ENCODE data around the gene ABTB2.

The ABTB2 gene

DNA sequence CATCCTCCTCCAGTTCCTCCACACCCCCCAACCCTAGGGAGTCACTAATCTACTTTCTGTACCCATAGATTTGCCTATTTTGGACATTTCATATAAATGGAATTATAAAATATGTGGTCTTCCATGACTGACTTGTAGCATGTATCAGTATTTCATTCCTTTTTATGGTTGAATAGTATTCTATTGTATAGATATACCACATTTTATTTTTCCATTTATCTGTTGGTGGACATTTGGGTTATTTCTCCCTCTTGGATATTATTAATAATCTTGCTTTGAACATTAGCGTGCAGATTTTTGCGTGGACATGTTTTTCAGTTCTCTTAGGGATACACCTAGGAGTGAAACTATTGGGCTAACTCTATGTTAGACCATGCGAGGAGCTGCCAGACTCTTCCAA lies 229.0 kb downstream of the ABTB2 start:
- TF ChIP-seq, protein P1, sequence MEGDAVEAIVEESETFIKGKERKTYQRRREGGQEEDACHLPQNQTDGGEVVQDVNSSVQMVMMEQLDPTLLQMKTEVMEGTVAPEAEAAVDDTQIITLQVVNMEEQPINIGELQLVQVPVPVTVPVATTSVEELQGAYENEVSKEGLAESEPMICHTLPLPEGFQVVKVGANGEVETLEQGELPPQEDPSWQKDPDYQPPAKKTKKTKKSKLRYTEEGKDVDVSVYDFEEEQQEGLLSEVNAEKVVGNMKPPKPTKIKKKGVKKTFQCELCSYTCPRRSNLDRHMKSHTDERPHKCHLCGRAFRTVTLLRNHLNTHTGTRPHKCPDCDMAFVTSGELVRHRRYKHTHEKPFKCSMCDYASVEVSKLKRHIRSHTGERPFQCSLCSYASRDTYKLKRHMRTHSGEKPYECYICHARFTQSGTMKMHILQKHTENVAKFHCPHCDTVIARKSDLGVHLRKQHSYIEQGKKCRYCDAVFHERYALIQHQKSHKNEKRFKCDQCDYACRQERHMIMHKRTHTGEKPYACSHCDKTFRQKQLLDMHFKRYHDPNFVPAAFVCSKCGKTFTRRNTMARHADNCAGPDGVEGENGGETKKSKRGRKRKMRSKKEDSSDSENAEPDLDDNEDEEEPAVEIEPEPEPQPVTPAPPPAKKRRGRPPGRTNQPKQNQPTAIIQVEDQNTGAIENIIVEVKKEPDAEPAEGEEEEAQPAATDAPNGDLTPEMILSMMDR (IDR thresholded peaks at IDR 0.05; ENCODE audit: low read depth, low read length) = no peak
- DNase-seq (ENCODE audit: extremely low read depth, low read depth) = no peak

DNA sequence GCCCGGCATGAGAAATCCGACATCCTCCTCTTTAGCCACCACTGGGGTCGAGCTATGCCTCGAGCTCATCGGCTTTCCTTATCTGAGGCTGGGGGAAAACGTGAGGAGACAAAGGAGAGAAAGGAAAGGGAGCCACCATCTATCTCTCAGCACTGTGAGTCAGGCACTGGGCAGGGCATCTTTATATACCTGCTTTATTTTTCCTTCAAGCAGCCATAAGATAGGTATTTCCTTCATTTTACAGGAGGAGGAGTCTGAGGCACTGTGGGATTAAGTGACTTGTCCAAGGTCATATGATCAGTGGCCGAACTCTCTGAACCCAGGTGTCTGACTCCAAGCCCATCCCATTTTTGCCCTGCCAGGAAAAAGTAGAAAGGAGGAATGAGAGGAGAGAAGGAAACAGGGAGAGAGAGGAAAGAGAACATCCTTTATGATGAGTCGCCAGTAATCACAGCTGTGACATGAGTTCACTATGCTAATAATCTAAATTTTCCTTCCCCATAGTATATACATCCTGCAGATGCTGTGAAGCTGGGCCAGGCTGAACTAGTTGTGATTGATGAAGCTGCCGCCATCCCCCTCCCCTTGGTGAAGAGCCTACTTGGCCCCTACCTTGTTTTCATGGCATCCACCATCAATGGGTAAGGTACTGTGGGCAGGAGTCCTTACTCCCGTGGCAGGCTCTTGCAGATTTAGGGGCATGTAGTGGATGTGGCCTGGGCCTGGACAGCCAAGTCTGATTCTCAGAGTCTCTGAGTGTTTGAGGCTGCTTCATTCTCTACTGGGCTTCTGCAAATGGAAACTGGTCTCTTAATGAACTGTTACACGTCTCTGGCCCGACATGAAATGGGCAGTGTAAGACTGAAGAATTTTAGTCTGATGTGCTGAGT lies 230.6 kb downstream of the ABTB2 start:
- TF ChIP-seq, protein P1 (IDR thresholded peaks at IDR 0.05; ENCODE audit: low read depth, low read length) = no peak
- no peak for DNase-seq (ENCODE audit: extremely low read depth, low read depth)

DNA sequence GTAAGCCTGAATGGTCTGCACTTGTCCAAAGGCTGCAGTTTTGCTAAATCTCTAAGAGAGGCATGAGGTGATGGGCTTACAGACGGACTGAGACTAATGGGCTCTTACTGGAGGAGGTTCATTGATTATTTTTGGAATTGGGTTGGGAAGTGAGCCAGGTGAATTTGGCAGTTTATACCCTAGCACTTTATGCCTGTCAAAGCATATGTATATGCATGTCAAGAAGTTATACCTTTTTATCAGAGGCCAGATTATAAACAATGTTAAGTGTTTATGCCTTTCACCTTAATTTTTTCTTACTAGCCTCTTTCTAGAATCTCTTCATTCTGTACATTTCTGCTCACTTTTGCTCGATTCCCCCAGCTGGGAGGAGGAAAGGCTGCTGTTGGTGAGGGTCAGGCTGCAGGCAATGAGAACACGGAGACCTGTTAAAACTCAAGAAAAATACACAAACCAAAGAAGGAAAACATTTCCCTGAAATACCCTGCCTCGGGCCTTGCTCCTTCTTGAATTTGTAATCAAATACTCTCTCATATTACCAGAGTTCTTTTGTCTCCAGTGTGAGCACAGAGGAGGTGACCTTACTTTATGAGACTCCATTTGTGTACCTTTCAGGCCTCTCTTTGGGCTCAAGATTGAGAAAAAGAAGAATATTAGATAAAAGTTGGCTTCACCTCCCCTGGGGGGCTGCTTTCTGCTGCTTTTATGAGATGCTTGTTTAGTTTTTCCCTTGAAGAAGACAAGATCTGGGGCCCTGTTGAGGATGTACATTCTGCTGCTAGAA lies 232.7 kb downstream of the ABTB2 start:
- no peak for DNase-seq (ENCODE audit: extremely low read depth, low read depth)
- TF ChIP-seq, protein P1 (IDR thresholded peaks at IDR 0.05; ENCODE audit: low read depth, low read length) = no peak

DNA sequence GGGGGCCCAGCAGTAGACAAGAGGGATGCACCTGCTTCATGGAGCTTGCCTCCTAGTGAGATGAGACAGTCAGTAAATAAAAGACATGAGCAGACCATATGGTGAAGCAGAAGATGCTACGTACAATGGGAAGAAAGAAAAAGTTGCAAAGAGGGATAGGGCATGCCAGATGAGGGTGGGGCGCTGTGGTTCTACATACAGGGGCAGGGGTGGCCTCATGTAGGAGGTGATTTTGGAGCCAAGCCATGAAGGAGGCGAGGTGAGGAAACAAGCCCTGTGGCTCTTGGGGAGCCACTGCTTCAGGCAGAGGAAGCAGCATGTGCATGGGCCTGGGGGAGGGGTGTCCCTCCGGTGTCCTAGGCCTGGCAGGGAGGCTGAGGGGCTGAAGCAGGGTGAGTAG lies 237.2 kb downstream of the ABTB2 start:
- TF ChIP-seq, protein P1 (IDR thresholded peaks at IDR 0.05; ENCODE audit: low read depth, low read length) = no peak
- no peak for DNase-seq (ENCODE audit: extremely low read depth, low read depth)

DNA sequence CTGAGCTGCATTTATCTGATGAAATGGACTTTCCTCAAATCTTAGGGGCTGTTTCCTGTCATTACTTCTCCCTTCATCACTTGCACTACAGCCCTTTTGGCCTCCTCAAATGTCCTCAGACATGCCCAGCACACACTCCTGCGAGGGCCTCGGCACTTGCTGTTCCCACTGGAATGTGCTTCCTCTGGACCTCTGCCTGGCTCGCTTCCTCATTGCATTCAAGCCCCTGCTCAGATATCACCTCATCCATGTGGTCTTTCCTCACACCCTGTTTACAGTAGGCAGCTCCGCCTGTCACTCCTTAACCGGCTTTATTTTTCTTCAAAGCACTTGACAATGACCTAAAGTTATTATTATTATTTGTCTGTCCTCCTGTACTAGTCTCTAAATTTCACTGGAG lies 243.3 kb downstream of the ABTB2 start:
- no peak for DNase-seq (ENCODE audit: extremely low read depth, low read depth)

DNA sequence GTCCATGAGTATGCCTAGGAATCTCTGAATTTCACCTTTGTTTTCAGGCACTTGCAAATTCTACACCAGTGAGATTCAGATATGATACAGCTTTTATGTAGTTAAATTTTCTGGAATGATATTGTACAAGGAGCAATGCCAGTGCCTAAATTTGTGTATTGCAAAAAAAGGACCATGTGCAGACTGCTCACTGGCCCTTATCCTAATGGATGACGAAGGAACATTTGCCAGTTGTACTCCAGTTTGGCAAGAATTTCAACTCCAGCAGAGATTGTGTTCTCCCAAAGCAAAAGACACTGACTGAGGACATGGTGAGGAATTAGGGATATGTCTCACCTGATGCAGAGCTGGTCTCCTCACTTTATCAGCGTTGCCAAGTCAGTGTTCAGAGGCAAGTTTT lies 243.8 kb downstream of the ABTB2 start:
- no peak for DNase-seq (ENCODE audit: extremely low read depth, low read depth)
- TF ChIP-seq, protein P1 (IDR thresholded peaks at IDR 0.05; ENCODE audit: low read depth, low read length) = no peak

More for the DNA sequence above, 243.3 kb downstream of the ABTB2 start:
- TF ChIP-seq, protein P1 (IDR thresholded peaks at IDR 0.05; ENCODE audit: low read depth, low read length) = no peak

Measured in AG09319 (cell line).